T follicular helper cell (primary cell): Measurements from ENCODE around the gene THBS3.

Experiments used
- DNase-seq: peaks from one replicate; pipeline ENCODE4 v3.0.0-alpha.2; 2020; ENCODE audit warnings: low read depth

The THBS3 gene

GRCh38 chr1:155187456-155187891, 20.2 kb downstream of the THBS3 start:
- no peak for DNase-seq

GRCh38 chr1:155186794-155187455, 20.8 kb downstream of the THBS3 start:
- no peak for DNase-seq

GRCh38 chr1:155186067-155186793, 21.5 kb downstream of the THBS3 start:
- no peak for DNase-seq

- DNase-seq = no peak
Measured at GRCh38 chr1:155185783-155186066, 22.0 kb downstream of the THBS3 start.

- no peak for DNase-seq
Measured at GRCh38 chr1:155184835-155185782, 22.6 kb downstream of the THBS3 start.

- no peak for DNase-seq
Measured at GRCh38 chr1:155184351-155184811, 23.3 kb downstream of the THBS3 start.

GRCh38 chr1:155183775-155184221, 23.9 kb downstream of the THBS3 start:
- DNase-seq = no peak

GRCh38 chr1:155182052-155182550, 25.6 kb downstream of the THBS3 start:
- DNase-seq = no peak

GRCh38 chr1:155181371-155182051, 26.2 kb downstream of the THBS3 start:
- DNase-seq = no peak

GRCh38 chr1:155179112-155180031, 28.3 kb downstream of the THBS3 start:
- no peak for DNase-seq

GRCh38 chr1:155178441-155179111, 29.1 kb downstream of the THBS3 start:
- DNase-seq = no peak

GRCh38 chr1:155177918-155178281, 29.8 kb downstream of the THBS3 start:
- DNase-seq = no peak

GRCh38 chr1:155177192-155177917, 30.3 kb downstream of the THBS3 start:
- no peak for DNase-seq

- peak; percentile 73 for DNase-seq
Measured at GRCh38 chr1:155176544-155177071, 31.1 kb downstream of the THBS3 start.

- no peak for DNase-seq
Measured at GRCh38 chr1:155175927-155176371, 31.7 kb downstream of the THBS3 start.

- DNase-seq = no peak
Measured at GRCh38 chr1:155175281-155175926, 32.3 kb downstream of the THBS3 start.

- peak; percentile 37 for DNase-seq
Measured at GRCh38 chr1:155174324-155175280, 33.1 kb downstream of the THBS3 start.
